ENCODE measurements around the gene GAS2. TPM values are rescaled to one million over a fixed set of nuclear protein-coding genes. Genes with fewer than 3 reads are reported as not detected.
A peak's percentile ranks its signal among the peaks of the same experiment; 100 is the strongest.

GAS2 gene
- total RNA-seq, 4 donors from 2014 or later = 1.2 to 4.4 (median 3.1) TPM

- DNase-seq (ENCODE audit: low spot score in 2 of 2) = no peak
- no peak for TF ChIP-seq EP300 (IDR thresholded peaks at IDR 0.05)
- TF ChIP-seq POLR2AphosphoS5 (IDR thresholded peaks at IDR 0.05) = no peak
- TF ChIP-seq CTCF (IDR thresholded peaks at IDR 0.05) = no peak
- no peak for TF ChIP-seq POLR2A (IDR thresholded peaks at IDR 0.05)
- no peaks in the 10 kb centered on the region for H3K9me3 ChIP-seq
- H3K27me3 ChIP-seq = no peaks in the 10 kb centered on the region
- H3K27ac ChIP-seq = no peak overlapping the region
- H3K36me3 ChIP-seq = peaks cover 4% of the 10 kb centered on the region
- 10% methylated on average over 4 of the region's 4 CpGs for WGBS
- peaks cover 15% of the 10 kb centered on the region for H3K4me1 ChIP-seq
- H3K4me3 ChIP-seq = peak overlapping the region; percentile 73
Measured at GRCh38 chr11:22830082-22830414, 163.6 kb downstream of the GAS2 start.

- no peak overlapping the region for H3K27ac ChIP-seq
- no peak overlapping the region for H3K4me3 ChIP-seq
- TF ChIP-seq CTCF (IDR thresholded peaks at IDR 0.05) (no peak), POLR2A (IDR thresholded peaks at IDR 0.05) (no peak)
- H3K9me3 ChIP-seq = no peaks in the 10 kb centered on the region
- H3K36me3 ChIP-seq = no peaks in the 10 kb centered on the region
- no peak for DNase-seq (ENCODE audit: low spot score in 2 of 2)
- peaks cover 15% of the 10 kb centered on the region for H3K4me1 ChIP-seq
- no peaks in the 10 kb centered on the region for H3K27me3 ChIP-seq
- WGBS = 56% methylated on average over 3 of the region's 3 CpGs
Measured at GRCh38 chr11:22832315-22833015, 166.1 kb downstream of the GAS2 start.

- Histone ChIP-seq H3K4me1 (no peaks in the 10 kb centered on the region), H3K4me3 (no peak overlapping the region), H3K27ac (no peak overlapping the region), H3K36me3 (no peaks in the 10 kb centered on the region), H3K9me3 (no peaks in the 10 kb centered on the region), H3K27me3 (no peaks in the 10 kb centered on the region)
- DNase-seq (ENCODE audit: low spot score in 2 of 2) = no peak
- TF ChIP-seq POLR2AphosphoS5 (IDR thresholded peaks at IDR 0.05) = no peak
- TF ChIP-seq CTCF (IDR thresholded peaks at IDR 0.05) = no peak
- TF ChIP-seq EP300 (IDR thresholded peaks at IDR 0.05) = no peak
- TF ChIP-seq POLR2A (IDR thresholded peaks at IDR 0.05) = no peak
- WGBS = 90% methylated on average over 1 of the region's 1 CpG
Measured at GRCh38 chr11:22846726-22847125, 180.3 kb downstream of the GAS2 start.

GRCh38 chr11:22851477-22851876, 185.1 kb downstream of the GAS2 start:
- no peak overlapping the region for H3K4me3 ChIP-seq
- no peak for DNase-seq (ENCODE audit: low spot score in 2 of 2)
- no peaks in the 10 kb centered on the region for H3K9me3 ChIP-seq
- TF ChIP-seq POLR2A (IDR thresholded peaks at IDR 0.05) (no peak), CTCF (IDR thresholded peaks at IDR 0.05) (no peak), POLR2AphosphoS5 (IDR thresholded peaks at IDR 0.05) (no peak), EP300 (IDR thresholded peaks at IDR 0.05) (no peak)
- no peaks in the 10 kb centered on the region for H3K4me1 ChIP-seq
- H3K27ac ChIP-seq = no peak overlapping the region
- no peaks in the 10 kb centered on the region for H3K27me3 ChIP-seq
- no peaks in the 10 kb centered on the region for H3K36me3 ChIP-seq

- DNase-seq (ENCODE audit: low spot score in 2 of 2) = no peak
- Histone ChIP-seq H3K9me3 (no peaks in the 10 kb centered on the region), H3K36me3 (no peaks in the 10 kb centered on the region), H3K27ac (no peak overlapping the region), H3K4me3 (no peak overlapping the region), H3K4me1 (no peaks in the 10 kb centered on the region), H3K27me3 (no peaks in the 10 kb centered on the region)
- 83% methylated on average over 6 of the region's 6 CpGs for WGBS
- TF ChIP-seq POLR2AphosphoS5 (IDR thresholded peaks at IDR 0.05) (no peak), CTCF (IDR thresholded peaks at IDR 0.05) (no peak), POLR2A (IDR thresholded peaks at IDR 0.05) (no peak), EP300 (IDR thresholded peaks at IDR 0.05) (no peak)
Measured at GRCh38 chr11:22859756-22860155, 193.3 kb downstream of the GAS2 start.
